Right renal cortex interstitium (tissue), 3 donors: Measurements from ENCODE around the gene SLC30A5. TPM values are rescaled to one million over a fixed set of nuclear protein-coding genes. Genes with fewer than 3 reads are reported as not detected.
"Not testable (repeated sequence)": the region's sequence is repeated elsewhere in the genome, so short reads cannot be mapped to it uniquely, and the experiment has no call there.

Experiments used
- DNase-seq, 3 donors: peaks; one replicate each; pipeline ENCODE4 v3.0.0-alpha.2; 2013; ENCODE audit warnings: low read depth in 3 of 3, low spot score in 2 of 3
- polyA plus RNA-seq, 3 donors: library from polyadenylated mRNA; unstranded; fragments of 120-200 nt; gene quantifications; one replicate each; pipeline ENCODE4 v1.2.1, GENCODE V29; 2013; ENCODE audit not compliant: insufficient read length in 3 of 3

SLC30A5 gene
- polyA plus RNA-seq, result 10 to 100 TPM; 89.9 to 95.5 (median 92.9) TPM

DNA sequence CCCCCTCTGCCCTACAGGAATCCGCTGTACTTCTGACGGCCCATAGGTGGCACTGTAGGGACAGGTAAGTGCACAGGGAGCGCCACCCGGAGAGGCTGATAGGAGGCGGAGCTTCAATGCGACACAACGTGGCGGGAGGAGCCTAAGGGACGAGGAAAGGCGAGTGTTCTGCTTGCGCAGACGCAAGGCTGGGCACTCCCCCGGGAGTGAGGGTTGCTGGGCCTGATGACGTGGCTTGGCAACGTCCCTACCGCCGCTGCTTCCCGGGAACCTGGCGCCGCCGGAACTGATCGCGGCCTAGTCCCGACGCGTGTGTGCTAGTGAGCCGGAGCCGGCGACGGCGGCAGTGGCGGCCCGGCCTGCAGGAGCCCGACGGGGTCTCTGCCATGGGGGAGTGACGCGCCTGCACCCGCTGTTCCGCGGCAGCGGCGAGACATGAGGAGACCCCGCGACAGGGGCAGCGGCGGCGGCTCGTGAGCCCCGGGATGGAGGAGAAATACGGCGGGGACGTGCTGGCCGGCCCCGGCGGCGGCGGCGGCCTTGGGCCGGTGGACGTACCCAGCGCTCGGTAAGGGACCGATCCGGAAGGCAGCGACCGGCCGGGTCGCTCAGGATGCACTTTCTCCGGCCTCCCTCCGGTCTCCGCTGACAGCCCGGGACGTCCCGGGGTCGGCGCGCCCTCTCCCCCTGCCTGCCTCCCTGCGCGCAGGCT, at the start of gene SLC30A5:
SLC30A5 (plus strand) TSS at position 244 of the 712 bp plus-strand sequence; CDS start at position 486, 242 bp downstream.
- DNase-seq, result peak; percentile 96 to 98 (median 97)

DNA sequence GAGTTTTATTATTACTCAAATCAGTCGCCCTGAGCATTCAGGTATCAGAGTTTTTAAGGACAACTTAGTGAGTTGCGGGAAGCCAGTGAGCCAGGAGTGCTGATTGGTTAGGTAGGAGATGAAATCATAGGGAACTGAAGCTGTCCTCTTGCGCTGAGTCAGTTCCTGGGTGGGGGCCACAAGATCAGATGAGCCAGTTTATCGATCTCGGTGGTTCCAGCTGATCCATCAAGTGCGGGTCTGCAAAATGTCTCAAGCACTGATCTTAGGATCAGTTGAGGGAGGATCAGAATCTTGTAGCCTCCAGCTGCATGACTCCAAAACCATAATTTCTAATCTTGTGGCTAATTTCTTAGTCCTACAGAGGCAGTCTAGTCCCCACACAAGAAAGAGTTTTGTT, 48.6 kb upstream of the SLC30A5 start:
- DNase-seq, result not testable (repeated sequence)

DNA sequence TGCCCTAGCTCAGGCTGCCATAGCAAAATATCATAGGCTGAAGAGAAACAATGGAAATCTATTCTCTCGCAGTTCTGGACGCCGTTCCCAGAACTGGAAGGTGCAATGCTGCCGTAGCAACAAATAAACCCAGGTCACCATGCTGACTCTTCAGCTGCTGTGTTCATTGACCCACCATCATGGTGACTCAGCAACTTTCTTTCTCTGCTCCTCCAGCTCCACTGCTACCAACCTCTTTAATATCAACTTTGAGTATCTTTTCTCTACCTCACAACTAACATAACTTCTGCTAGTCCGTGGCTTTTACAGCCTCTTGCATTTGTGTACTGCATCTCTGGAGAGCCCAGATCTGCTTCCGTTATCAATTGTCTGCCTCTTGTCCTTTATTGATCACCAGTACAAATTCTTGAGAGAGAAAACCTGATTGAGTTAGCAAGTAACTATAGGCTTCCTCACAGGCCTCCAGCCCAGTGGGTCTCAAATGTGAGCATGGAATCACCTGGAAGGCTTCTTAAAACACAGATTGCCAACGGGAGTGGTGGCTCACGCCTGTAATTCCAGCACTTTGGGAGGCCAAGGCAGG, 47.3 kb upstream of the SLC30A5 start:
- no peak for DNase-seq

DNA sequence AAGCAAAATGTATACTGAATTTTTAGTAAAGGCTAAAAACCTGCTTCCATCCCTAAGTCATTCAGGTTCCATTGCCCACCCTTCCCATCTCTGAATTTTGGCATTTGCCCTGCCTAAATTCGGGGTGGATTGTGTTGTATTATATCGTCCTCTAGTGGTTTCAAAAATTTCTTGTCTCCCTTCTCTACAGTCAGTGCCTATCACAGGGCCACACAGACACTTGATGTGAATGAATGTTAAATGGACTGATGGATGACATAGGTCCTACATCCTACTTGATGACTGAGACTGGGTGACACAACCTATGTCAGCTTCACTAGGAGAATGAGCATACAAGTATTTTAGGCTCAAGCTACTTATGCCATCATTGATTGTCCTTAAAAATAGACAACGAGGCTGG, 45.6 kb upstream of the SLC30A5 start:
- DNase-seq, result no peak

DNA sequence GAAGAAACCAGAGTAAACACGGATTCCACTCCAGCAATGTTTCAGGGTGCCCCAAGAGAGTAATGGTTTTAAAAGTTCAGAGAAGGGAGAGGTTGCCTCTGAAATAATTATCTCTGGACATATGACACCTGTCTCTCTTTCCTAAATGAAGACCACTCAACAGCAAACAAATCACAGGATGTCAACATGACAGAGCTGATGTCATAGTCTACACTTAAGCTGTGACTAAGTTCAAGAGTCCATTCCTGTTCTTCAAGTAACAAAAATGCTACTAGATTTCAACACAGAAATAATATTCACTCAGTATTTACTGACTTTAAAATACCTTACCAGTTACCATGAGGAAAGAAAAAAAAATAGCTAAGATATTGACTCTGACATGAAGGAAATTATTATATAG, 44.7 kb upstream of the SLC30A5 start:
- no peak for DNase-seq

DNA sequence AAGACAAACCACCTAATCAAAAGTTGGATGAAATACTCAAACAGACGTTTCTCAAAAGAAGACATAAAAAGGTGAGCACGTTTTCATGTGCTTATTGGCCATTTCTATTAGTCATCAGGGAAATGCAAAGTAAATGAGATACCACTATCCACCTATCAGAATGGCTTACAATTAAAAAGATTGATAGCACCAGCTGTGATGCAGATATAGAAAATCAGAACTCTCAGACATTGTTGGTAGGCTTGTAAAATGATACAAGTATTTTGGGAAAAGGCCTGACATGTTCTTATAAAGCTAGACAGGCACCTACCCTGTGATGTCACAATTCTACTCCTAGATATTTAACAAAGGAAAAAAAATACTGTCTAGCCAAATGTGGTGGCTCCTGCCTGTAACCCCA, 44.0 kb upstream of the SLC30A5 start:
- no peak for DNase-seq

DNA sequence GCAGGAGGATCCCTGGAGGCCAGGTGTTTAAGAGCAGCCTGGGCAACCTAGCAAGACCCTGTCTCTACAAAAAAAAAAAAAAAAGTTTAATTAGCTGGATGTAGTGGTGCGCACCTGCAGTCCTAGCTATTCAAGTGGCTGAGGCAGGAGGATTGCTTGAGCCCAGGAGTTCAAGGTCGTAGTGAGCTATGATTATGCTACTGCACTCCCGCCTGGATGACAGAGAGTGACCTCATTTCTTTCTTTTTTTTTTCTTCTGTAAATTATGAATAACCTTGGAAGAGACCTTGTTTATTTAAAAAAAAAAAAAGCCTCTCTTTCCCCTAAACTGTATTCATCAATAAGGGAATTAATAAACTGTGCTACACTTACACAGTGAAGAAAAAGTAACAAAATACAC, 43.6 kb upstream of the SLC30A5 start:
- DNase-seq, result no peak

DNA sequence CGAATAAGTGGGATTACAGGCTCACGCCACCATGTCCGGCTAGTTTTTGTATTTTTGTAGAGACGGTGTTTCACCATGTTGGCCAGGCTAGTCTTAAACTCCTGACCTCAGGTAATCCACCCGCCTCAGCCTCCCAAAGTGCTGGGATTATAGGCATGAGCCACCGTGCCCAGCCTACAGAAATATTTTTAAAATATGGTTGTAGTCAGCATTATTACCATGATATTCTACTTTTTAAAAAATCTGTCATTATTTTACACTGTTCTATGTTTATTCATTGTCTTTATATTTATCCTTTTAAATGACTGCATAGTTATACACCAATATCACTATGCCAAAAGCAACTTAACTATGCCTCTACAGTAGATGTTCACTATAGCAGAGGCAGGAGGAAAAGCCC, 41.6 kb upstream of the SLC30A5 start:
- DNase-seq, result no peak

DNA sequence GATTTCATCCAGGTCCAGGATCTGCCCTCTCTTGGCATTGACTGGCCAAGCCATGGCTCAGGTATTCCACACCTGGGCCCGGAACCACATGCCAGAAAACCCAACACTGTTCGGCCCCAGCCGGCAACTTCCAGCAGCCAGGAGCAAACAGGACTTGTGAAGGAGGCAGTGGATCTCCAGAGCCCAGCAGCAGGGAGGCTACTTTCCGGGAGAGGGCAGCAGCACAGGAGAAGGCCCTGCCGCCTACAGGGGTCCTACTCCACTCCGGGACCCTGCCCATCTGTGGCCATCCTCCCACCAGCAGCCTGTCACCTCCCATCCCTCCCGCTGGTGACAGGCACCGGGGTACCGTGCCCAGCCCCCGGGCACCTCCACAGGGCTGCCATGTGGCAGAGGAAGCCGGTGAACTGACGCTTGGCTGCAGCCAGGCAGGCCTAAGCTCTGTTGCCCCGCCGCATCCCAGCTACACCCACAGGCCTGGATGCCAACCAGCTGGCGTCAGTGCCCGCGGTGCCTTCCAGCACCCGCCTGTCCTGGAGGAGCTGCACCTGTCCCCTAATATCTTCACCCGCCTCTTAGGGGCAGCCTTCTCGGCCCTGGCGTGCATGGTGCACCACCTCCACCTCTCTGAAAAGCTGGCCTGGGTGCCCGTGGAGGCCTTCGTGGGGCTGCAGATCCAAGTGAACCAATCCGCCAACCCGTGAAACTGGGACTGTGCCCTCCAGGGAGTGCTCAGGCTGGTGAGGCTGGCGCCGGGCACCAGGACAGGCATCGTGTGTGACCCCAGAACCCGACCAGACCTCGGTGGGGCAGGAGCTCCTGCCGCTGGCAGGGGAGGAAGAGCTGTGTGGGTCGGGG, 18.9 kb upstream of the SLC30A5 start:
- no peak for DNase-seq

DNA sequence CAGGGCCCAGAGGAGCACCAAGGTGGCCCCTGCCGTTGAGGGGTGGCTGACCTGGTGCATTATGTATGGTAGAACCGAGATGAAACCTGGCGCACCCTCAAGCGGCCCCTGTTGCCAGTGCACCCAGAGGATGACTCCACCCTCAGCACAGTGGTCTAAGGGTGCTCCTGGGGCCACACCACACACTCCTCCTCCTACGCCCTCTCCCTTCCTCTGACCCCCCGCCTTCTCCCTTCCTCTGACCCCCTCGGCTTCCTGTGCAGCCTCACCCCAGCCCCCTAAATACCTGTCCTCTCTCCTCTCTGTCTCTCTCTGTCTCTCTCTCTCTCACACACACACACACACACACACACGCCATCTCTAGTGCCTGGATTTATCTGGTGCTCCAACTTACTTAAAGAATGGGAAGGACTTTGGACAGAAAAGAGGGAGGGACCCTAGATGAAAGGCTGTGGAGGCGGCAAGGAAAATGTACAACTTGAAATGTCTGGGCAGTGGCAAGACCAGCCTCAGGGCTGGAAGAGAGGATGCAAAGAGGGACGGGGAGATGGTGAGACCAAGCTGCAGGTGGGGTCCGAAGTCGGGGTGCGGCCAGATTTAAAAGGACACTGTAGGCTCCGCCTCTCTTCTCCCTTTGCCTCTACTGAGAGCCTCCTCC, 18.2 kb upstream of the SLC30A5 start:
- DNase-seq, result no peak

DNA sequence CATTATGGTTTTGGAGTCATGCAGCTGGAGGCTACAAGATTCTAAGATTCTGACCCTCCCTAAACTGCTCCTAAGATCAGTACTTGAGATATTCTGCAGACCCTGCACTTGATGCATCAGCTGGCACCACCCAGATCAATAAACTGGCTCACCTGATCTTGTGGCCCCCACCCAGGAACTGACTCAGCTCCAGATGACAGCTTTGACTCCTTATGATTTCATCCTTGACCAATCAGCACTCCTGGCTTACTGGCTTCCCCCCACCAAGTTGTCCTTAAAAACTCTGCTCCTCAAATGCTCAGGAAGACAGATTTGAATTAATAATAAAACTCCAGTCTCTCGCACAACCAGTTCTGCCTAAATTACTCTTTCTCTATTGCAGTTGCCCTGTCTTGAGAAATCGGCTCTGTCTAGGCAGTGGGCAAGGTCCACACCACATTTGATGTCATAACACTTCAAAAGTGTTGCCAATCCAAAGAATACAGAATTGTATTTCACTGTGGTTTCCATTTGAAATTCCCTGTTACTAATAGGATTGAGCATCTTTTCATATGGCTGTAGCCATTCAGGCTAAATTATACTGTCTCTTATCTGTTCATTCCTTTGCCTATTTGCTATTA, 14.8 kb upstream of the SLC30A5 start:
- DNase-seq, result no peak

DNA sequence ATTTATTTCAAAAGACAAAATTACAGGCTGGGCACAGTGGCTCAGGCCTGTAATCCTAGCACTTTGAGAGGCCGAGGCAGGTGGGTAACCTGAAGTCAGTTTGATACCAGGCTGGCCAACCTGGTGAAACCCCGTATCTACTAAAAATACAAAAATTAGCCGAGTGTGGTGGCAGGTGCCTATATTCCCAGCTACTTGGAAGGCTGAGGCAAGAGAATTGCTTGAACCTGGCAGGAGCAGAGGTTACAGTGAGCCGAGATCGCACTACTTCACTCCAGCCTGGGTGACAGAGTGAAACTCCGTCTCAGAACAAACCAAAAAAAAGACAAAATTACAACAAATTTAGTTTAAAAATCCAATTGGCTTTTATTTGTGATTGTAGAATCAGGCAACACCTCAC, 14.3 kb upstream of the SLC30A5 start:
- DNase-seq, result no peak

DNA sequence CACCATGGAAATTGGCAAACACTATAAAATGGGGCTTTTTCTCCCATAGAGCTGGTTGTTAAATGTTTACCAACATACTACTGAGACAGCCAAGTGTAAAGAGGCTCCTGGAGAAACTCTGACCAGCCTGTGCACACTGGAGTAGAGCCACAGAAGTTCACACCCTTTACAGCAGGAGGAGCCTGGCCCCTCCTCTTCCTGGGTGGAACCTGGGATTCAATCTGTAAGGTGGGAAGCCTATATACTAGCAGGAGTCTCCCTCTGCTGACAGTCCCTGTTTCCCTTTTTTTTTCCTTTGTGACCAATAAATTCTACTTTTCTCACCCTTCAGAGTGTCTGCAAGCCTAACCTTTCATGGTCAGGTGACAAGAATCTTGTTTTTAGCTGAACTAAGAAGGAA, 10.4 kb upstream of the SLC30A5 start:
- DNase-seq, result no peak

DNA sequence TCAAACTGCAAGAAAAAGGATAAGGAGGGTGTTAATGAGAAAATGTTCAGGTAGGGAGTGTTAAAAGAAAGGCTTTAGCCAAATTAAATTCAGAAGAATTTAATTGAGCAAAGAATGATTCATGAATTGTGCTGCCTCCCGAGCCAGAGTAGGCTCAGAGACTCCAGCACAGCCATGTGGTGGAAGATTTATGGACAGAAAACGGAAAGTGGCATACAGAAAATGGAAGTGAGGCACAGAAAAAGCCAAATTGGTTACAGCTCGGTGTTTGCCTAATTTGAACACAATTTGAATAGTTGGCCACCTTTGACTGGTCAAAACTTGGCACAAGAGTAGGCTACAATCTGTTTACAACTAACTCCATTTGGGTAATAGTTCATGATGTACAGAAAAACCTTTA, 9.6 kb upstream of the SLC30A5 start:
- DNase-seq, result no peak

DNA sequence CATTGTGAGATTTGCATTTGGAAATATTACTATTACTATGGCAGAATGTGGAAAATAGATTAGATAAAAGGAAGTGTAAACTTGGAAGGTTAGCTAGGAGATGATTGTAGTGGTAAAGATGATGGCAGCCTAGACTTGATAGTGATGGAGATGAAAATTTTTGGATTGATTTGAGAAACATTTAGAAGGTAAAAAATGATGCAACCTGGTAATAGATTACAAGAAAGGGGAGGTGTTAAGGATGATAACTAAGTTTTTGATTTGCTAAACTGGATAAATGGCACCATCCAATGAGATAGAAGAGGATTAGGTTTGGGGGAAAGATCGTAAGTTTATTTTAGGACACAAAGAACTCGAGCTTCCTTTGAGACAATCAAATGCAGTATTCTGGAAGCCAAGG, 8.9 kb upstream of the SLC30A5 start:
- no peak for DNase-seq

DNA sequence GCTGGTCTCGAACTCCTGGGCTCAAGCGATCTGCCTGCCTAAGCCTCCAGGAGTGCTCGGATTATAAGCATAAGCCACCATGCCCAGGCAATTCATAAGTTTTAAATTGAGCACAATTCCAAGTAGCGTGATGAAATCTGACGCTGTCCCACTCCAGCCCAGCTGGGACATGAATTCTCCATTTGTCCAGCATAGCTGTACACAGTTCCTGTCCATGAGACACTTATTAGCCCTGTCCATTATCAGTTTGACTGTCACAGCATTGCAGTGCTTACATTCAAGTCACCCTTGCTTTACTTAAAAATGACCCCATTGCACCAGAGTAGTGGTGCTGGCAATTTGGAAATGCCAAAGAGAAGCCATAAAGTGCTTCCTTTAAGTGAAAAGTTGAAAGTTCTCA, 7.6 kb upstream of the SLC30A5 start:
- no peak for DNase-seq

DNA sequence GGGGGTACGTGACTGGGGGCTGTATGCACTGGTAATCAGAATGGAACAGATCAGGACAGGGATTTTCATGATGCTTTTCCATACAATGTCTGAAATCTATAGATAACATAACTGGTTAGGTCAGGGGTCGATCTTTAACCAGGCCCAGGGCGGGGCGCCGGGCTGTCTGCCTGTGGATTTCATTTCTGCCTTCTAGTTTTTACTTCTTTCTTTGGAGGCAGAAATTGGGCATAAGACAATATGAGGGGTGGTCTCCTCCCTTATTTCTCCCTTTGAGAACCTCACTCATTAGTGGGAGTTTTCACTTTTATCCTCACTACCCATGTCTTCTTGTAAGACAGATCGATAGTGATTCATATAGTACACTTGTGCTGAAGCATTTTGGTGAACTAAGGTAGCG, 5.8 kb upstream of the SLC30A5 start:
- not testable (repeated sequence) for DNase-seq

DNA sequence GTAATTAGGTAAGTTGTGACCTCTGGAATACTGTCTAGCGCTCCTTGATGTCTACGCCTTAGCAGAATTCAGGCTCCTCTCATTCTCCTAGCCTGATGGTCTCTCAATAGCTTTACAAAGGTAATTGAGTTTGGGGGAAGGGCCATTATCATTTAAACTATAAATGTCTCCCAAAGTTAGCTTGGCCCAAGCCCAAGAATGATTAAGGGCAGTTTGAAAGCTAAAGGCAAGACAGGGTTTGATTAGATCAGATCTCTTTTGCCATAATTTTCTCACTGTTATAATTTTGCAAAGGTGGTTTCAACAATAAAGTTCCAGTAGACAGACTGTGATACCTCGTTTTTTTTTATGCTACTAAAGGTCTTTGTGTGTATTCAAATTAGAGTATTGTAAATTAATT, 3.7 kb upstream of the SLC30A5 start:
- no peak for DNase-seq

DNA sequence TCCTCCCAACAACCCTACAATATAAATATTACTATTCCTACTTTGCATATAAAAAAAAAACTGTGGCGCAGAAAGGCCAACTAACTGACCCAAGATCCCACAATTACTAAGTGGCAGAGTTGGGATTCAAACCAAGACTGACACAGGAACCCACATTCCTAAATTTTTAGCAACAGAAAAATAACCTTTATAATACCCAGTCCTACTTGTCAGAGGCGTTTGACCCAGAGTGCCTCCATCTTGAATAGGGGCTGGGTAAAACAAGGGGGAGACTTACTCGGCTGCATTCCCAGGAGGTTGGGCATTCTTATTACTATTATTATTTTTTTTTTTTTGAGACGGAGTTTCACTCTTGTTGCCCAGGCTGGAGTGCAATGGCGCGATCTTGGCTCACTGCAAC, 2.0 kb upstream of the SLC30A5 start:
- no peak for DNase-seq

DNA sequence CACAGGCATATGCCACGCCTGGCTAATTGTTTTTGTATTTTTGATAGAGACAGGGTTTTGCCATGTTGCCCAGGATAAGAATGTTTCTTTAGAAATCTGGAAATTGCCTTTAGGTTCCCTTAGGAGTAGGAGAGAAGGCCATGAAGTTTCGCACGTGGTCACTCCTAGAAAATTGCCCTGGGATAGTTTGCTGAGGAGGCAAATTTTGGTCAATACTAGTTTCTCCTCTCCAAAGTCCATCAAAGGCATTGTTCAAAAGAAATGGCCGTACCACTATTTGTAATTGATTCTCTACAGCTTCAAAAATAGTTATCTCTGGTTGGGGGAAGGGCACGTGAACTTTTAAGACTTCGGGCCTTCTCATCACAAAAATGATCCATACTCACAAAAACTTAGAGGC, 845 bp upstream of the SLC30A5 start:
- DNase-seq, result no peak

DNA sequence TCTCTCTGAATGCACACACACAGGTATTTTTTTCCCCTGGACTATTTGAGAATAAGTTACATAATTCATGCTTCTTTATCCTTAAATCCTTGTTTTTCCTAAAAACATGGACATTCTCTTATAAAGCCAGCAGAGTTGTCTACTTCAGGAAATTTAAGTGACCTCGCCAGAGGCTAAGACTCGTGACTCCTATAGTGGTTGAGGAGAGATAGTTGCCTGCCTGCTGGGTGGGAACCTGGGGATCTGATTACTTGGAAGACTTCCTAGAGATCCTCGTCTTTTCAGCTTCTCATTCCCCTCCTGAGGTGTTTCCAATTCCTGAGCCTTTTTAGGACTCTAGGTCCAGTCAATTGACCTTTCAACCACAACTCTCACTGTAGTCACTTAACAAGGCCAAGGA, 5.5 kb downstream of the SLC30A5 start:
- no peak for DNase-seq
